K562 (cell line): ENCODE measurements around the gene NCOA1. TPM values are rescaled to one million over a fixed set of nuclear protein-coding genes. Genes with fewer than 3 reads are reported as not detected.

Experiments used
- ARID3B ChIP-seq: fragments of 250-450 bp; sonication (Bioruptor Pico); IDR thresholded peaks from 2 replicates; pipeline ENCODE4 v1.4.0; 2020; ENCODE audit warnings: borderline replicate concordance
- C11orf30 ChIP-seq: fragments of 450-650 bp; IDR thresholded peaks from 2 replicates; pipeline ENCODE4 v1.6.1; 2016; ENCODE audit warnings: low read depth, mild to moderate bottlenecking
- CHD2 ChIP-seq: IDR thresholded peaks from 2 replicates; pipeline ENCODE4 v1.6.1; 2011; ENCODE audit warnings: low read depth, low read length
- CREB3L1 ChIP-seq: fragments of 450-650 bp; IDR thresholded peaks from 2 replicates; pipeline ENCODE4 v1.6.1; 2014; ENCODE audit warnings: low read depth, mild to moderate bottlenecking, moderate library complexity, borderline replicate concordance
- ETS1 ChIP-seq: conservative IDR thresholded peaks from 2 replicates; pipeline ENCODE4 v1.6.1; 2011; ENCODE audit warnings: low read depth, mild to moderate bottlenecking, low read length; ENCODE audit not compliant: control insufficient read depth
- MEF2A ChIP-seq: IDR thresholded peaks from 2 replicates; pipeline ENCODE4 v1.6.1; 2011; ENCODE audit warnings: low read depth, mild to moderate bottlenecking, low read length, moderate library complexity; ENCODE audit not compliant: control insufficient read depth
- NRF1 ChIP-seq, 2 experiments: fragments of 450-650 bp; IDR thresholded peaks in 1 of 2; conservative IDR thresholded peaks in 1 of 2; 2 replicates each; pipeline ENCODE4 v1.6.1; 2014; ENCODE audit warnings: mild to moderate bottlenecking in 2 of 2
- PTBP1 ChIP-seq: fragments of 200-400 bp; formaldehyde crosslinking; IDR thresholded peaks from 2 replicates; pipeline ENCODE4 v1.6.1; 2017; ENCODE audit warnings: low read depth, low read length
- RUNX1 ChIP-seq: sonication (generic); IDR thresholded peaks from 2 replicates; pipeline ENCODE4 v1.6.1; 2016; ENCODE audit warnings: antibody characterized with exemption, low read depth
- ZNF318 ChIP-seq, 2 experiments: fragments of 450-650 bp; IDR thresholded peaks; 2 replicates each; pipeline ENCODE4 v1.6.1; 2016; ENCODE audit warnings: mild to moderate bottlenecking in 2 of 2, borderline replicate concordance in 1 of 2, low read depth in 1 of 2, moderate library complexity in 1 of 2
- ZNF780A ChIP-seq: fragments of 250-450 bp; sonication (Bioruptor Pico); IDR thresholded peaks from 2 replicates; pipeline ENCODE4 v1.5.0; 2021; ENCODE audit warnings: mild to moderate bottlenecking
- polyA plus RNA-seq, 8 experiments: library from polyadenylated mRNA; depleted of rRNA in 4 of 8; stranded (reverse) in 5 of 8; unstranded in 3 of 8; fragments of >200 nt; fragmentation: Nextera tagmentation in 2 of 8; fragmentation: Illumina TruSeq in 1 of 8; extraction: Ambion mirVana in 2 of 8; extraction: Trizol in 1 of 8; gene quantifications; 2 replicates each; pipeline versions ENCODE4 v1.2.1 to v1.2.3, GENCODE V29; 2011 to 2014; ENCODE audit warnings: inconsistent platforms in 1 of 8, missing spikeins in 1 of 8
- total RNA-seq, 7 experiments: library from RNA; depleted of rRNA in 6 of 7; stranded (reverse); fragments of >200 nt in 6 of 7; fragmentation: Illumina TruSeq in 2 of 7; extraction: Trizol in 2 of 7; gene quantifications; 2 replicates each; pipeline versions ENCODE4 v1.2.1 to v1.2.3, GENCODE V29; 2011 to 2021; ENCODE audit warnings: low replicate concordance in 1 of 7

Gene NCOA1
- total and polyA plus RNA-seq, 9 of the 15 experiments (the other 6 are each of a cell fraction or from before 2014, with no cell fraction given): 4.9 to 25.7 (median 17.0) TPM

- TF ChIP-seq ZNF318 (IDR thresholded peaks at IDR 0.05; ENCODE audit: borderline replicate concordance in 1 of 2, low read depth in 1 of 2): no peak
- peak; percentile 98 to 99 for TF ChIP-seq NRF1 (conservative IDR thresholded peaks at IDR 0.05 in 1 of 2, IDR thresholded peaks at IDR 0.05 in 1 of 2)
- TF ChIP-seq ZNF780A: no peak
- TF ChIP-seq CREB3L1: peak; percentile 93
- TF ChIP-seq ARID3B (CRISPR knock-in tag): no peak
- peak; percentile 26 for TF ChIP-seq C11orf30
- TF ChIP-seq MEF2A: no peak
- TF ChIP-seq ETS1: peak; percentile 55; the same call in 1 of the 2 replicates
- TF ChIP-seq RUNX1: no peak
- TF ChIP-seq PTBP1: no peak
- no peak for TF ChIP-seq CHD2
These were observed 302.1 kb downstream of the NCOA1 start, which contains the start of the genes CENPO and PTRHD1 (continued) for GRCh38 chr2:24792874-24793760.
